Hindlimb muscle (tissue), 1 donor: ENCODE results near the gene SLC39A5. TPM values are rescaled to one million over a fixed set of nuclear protein-coding genes. Genes with fewer than 3 reads are reported as not detected.
"Not testable (repeated sequence)": the region's sequence is repeated elsewhere in the genome, so short reads cannot be mapped to it uniquely, and the experiment has no call there.

Experiments used
- DNase-seq: peaks from one replicate; pipeline ENCODE4 v3.0.0-alpha.2; 2013
- polyA plus RNA-seq: library from polyadenylated mRNA; unstranded; fragments of 120-200 nt; gene quantifications from one replicate; pipeline ENCODE4 v1.2.1, GENCODE V29; 2013; ENCODE audit not compliant: insufficient read length

The SLC39A5 gene
- polyA plus RNA-seq, 1 donor, result not detected

DNA sequence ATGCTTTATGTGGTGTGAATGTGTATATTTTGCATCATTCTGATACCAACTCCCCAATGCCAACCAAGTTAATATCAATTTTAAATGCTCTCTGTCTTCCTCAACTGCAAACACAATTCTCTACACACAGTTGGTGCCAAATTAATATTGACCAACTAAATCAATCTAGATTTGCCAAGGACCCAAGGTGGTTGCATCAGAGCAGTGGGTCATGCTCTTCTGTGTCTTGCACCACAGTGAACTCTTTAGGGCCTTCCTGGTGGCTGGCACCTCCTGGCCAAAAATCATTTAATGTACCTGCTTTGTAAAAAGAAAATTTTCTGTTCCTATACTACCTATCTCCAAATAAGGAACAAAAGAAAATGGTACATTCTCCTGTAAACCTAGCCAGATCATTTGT lies 51.0 kb downstream of the SLC39A5 start:
- no peak for DNase-seq

DNA sequence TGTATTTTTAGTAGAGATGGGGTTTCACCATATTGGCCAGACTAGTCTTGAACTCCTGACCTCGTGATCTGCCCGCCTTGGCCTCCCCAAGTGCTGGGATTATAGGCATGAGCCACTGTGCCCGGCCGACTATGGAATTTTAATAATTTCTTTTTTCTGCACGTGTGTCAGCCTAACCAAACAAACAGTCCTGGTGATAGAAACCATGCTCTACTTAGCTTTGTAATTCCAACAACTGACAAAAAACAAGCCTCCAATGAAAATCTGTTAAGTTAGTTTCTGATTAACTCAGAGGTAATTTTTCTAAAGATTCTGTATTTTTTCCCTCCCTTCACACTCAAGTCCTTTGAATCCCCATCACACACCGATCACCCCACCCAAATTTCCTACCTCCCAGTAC lies 52.2 kb downstream of the SLC39A5 start:
- DNase-seq, result no peak

DNA sequence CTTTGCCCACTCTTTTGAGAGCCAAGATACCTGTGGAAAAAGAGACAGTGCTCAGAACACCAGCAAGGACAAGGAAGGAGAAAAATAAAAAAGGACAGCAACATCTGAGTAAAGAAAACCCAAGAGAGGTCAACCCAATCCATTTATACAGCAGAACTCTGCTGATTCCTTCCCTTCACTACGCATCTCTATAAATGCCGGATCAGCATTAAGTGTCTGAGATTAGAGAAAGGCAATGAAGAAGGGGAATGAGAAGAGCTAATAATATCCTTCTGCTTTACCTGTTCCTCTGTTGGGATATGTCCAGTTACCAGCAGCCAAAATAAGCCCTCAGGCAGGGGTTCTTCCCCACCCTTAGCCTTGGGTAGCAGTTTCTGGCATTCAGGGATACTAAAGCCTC lies 52.7 kb downstream of the SLC39A5 start:
- no peak for DNase-seq

DNA sequence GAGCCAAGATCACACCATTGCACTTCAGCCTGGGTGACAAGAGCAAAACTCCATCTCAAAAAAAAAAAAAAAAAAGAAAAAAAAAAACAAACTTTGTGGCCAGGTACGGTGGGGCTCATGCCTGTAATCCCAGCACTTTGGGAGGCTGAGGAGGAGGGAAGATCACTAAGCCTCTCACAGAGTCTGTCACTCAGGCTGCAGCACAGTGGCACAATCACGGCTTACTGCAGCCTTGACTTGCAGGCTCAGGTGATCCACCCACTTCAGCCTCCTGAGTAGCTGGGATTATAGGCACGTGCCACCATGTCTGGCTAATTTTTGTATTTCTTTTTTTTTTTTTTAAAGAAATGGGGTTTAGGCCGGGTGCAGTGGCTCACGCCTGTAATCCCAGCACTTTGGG lies 54.4 kb downstream of the SLC39A5 start:
- not testable (repeated sequence) for DNase-seq

DNA sequence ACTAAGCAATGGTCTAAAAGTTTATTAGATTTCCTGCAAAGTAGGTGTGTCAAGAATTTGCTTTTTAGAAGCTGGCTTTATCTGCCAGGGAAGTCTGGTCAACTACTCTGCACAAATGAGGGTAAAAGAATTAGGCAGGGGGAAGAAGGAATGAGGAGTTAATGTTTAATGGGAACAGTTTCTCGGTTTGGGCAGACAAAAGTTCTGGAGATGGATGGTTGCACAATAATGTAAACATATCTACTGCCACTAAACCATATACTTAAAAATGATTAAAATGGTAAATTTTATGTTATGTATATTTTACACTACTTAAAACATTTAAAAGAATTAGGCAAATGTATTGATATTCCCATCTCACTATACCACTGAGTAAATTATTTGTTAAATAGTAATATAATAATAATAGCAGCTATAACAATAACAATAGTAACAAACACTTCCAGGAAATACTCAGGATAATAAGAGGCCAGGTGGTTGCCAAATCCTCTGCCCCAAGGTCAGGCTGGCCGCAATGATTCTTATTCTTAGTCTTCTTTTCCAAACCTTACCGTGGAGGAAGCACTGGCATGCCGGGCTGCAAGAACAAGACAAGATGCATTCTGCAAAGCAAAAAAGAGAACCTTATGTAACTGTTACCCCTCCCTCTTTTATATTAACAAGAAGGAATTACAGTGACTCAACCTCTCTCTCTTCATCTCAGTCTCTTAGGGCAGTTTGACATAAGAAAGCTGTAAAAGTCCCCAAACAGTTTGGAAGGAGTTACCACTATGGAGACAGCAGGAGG lies 56.4 kb downstream of the SLC39A5 start:
- DNase-seq, result no peak

Other genes with a start within 250 kb of the SLC39A5 start
- gene SUOX, start 232.8 kb upstream of the SLC39A5 start, polyA plus RNA-seq, result 14.6 TPM
- 11.9 TPM for gene IKZF4, start 209.0 kb upstream of the SLC39A5 start, polyA plus RNA-seq
- gene RPS26, start 188.1 kb upstream of the SLC39A5 start, polyA plus RNA-seq, result 467 TPM
- 212 TPM for gene ERBB3, start 149.9 kb upstream of the SLC39A5 start, polyA plus RNA-seq
- gene PA2G4, start 125.5 kb upstream of the SLC39A5 start, polyA plus RNA-seq, result 115 TPM
- gene RPL41, start 113.4 kb upstream of the SLC39A5 start, polyA plus RNA-seq, result 4,856 TPM
- 6.0 TPM for gene ZC3H10, start 111.8 kb upstream of the SLC39A5 start, polyA plus RNA-seq
- gene ESYT1, start 101.8 kb upstream of the SLC39A5 start, polyA plus RNA-seq, result 87.7 TPM
- 426 TPM for gene MYL6B, start 77.5 kb upstream of the SLC39A5 start, polyA plus RNA-seq
- 1,238 TPM for gene MYL6, start 71.7 kb upstream of the SLC39A5 start, polyA plus RNA-seq
- 67.8 TPM for gene SMARCC2, start 40.6 kb upstream of the SLC39A5 start, polyA plus RNA-seq
- gene RNF41, start 8.1 kb upstream of the SLC39A5 start, polyA plus RNA-seq, result 45.6 TPM
- 17.4 TPM for gene NABP2, start 5.7 kb upstream of the SLC39A5 start, polyA plus RNA-seq
- 18.9 TPM for gene ANKRD52, start 28.3 kb downstream of the SLC39A5 start, polyA plus RNA-seq
- gene COQ10A, start 36.9 kb downstream of the SLC39A5 start, polyA plus RNA-seq, result 16.4 TPM
- gene CS, start 70.3 kb downstream of the SLC39A5 start, polyA plus RNA-seq, result 232 TPM
- gene CNPY2, start 85.9 kb downstream of the SLC39A5 start, polyA plus RNA-seq, result 41.0 TPM
- 46.7 TPM for gene PAN2, start 103.9 kb downstream of the SLC39A5 start, polyA plus RNA-seq
- 0.52 TPM for gene IL23A, start 108.8 kb downstream of the SLC39A5 start, polyA plus RNA-seq
- 71.4 TPM for gene STAT2, start 130.1 kb downstream of the SLC39A5 start, polyA plus RNA-seq
- gene APOF, start 132.8 kb downstream of the SLC39A5 start, polyA plus RNA-seq, result not detected
- 12.7 TPM for gene TIMELESS, start 219.4 kb downstream of the SLC39A5 start, polyA plus RNA-seq
- not detected for gene MIP, start 224.6 kb downstream of the SLC39A5 start, polyA plus RNA-seq
- gene SPRYD4, start 238.5 kb downstream of the SLC39A5 start, polyA plus RNA-seq, result 3.0 TPM